Measurements from ENCODE around the gene CTBS.
"Not testable (repeated sequence)": the region's sequence is repeated elsewhere in the genome, so short reads cannot be mapped to it uniquely, and the experiment has no call there.

The CTBS gene

DNA sequence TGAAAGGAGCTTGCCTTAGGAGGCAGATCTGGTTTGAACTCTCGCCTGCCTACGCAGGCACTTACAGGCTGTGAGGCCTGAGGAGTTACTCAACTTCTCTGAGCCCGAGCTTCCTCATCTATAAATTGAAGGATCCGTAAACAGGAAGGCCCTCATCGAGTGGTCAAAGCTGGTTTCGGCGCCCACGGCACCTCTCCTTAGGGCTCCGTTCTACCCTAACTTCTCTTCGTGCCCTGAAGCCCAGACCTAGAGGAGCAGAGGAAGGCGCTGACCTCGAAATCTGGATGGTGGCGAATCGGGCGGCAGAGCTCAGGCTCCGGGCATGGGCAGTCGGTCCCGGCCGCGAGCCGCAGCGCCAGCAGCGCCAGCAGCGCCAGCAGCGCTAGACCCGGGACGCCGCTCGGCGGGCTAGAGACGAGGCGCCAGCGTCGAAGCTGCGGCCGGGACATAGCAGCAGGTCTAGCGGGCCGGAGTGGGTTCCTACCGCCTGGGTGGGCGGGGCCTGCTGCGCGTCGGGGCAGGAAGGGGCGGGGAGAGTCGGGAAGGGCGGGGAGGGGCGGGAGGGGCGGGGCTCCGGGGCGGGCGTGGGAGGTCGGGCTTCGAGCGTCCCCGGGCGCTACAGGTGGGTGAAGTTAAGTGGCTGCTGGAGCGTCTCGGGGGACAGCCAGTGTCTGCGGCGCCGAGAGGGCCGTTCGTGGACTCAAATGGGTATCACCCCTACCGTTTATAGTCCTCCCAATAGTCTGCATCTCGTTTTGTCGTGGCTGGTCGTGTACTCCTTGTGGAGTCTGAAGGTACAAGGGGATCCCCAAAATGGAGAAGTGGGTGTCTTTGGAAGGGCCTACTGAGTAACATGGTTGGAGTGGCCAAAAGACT, at the start of gene CTBS:
TSS of gene CTBS (minus strand) at position 474 of the 876 bp plus-strand sequence. CDS start at position 449, 25 bp downstream.
- DNase-seq (ENCODE audit: low read depth) = peak; percentile 76

GRCh38 chr1:84621553-84621952, 47.3 kb upstream of the CTBS start:
- DNase-seq (ENCODE audit: low read depth) = no peak

DNA sequence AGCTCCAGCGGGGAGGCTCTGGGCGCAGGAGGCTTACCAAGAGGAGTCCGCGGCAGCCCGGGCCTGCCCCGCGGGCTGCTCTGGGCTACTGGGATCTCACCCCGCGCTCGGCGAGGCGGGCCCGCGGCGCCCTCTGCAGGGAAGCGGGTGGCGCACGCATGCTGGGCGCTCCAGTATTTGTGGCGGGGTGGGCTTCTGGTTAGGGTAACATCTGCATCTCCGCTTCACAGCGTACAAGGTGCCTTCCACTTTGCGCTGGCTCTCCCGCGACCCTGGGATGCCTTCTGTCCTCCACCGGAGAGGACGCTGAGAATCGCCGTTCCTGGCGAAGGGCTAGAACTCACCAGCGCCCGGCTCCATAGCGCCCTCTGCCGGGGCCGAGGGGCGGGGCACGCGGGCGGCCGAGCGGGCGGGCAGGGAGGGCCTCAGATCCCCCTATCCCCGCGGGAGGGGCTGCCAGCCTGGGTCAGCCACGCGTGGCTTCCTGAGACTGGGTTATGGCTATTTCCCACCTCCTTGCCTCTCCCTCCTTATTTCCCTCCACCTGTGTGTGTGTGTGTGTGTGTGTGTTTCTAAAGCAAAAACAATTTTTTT, 46.6 kb upstream of the CTBS start:
- peak; percentile 58 for DNase-seq (ENCODE audit: low read depth)

DNA sequence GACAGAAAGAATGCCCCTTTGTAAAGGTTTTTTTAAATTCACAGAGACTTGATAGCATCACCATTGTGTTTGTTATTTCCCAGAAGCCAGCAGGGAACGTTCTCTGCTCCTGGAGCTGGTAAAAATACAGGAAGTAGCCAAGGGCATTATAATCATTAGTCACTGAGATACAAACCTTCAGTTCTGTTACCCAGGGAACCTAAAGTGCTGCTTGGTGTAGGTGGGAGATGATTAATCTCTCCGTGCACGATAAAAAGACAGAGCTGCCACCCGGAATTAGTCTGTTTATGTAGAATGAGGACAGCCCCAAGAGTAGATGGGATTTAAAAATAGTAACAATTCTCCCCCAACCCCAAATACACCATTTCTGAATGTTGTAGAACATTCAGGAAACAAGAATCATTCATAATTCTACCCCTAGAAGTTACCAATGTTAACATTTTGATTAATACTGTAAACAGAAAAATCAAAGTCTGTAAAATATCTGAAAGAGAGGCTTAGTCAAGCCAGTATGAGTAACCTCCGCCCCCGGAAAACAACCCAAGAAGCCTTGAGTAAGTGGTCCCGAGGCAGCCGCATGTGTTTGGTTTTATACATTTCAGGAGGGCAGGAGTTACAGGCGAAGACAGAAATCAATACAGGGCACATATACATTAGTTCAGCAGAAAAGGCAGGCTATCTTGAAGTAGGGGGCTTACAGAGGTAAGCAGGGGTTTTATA, 45.3 kb upstream of the CTBS start:
- peak; percentile 50 for DNase-seq (ENCODE audit: low read depth)

- no peak for DNase-seq (ENCODE audit: low read depth)
These were observed 43.1 kb upstream of the CTBS start for GRCh38 chr1:84617349-84617748.

- DNase-seq (ENCODE audit: low read depth) = no peak
These were observed 41.5 kb upstream of the CTBS start for GRCh38 chr1:84615790-84616189.

GRCh38 chr1:84613887-84614286, 39.6 kb upstream of the CTBS start:
- no peak for DNase-seq (ENCODE audit: low read depth)

DNA sequence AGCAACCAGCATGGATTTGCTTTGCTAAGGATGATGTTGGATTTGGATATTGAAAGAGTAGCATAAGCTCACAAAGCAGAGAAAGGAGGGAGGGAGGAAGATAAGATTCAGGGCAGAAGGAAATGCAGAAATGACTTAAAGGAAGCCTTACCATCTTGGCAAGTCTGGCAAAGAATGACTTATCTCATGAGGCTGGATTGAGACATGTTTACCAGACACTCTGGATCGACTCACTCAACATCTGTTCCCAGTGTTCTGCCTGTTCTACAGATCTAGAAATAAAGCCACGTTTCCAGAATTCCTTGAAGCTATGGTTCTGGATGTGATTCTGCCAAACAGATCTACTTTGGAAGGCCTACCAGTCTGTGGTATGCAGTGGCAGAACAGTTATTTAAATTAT, 38.8 kb upstream of the CTBS start:
- no peak for DNase-seq (ENCODE audit: low read depth)

- no peak for DNase-seq (ENCODE audit: low read depth)
These were observed 37.6 kb upstream of the CTBS start for GRCh38 chr1:84611796-84612195.

DNA sequence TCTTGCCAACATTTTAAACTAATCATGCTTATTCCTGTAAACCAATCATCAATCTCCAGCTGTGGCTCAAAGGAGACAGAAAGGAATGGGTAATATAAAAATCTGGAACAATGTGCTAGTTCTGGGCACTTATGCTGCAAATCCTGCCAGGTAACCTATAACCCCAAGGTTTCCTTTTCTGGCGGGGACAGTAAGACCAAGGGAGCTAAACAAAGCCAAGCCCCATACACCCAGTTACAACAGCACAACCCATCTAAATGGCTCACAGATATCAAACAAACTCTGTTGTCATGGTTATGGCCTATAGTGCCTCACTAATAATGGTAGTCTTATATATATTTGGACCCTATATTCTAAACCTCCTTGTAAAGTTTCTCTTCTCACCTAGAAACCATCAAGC, 36.9 kb upstream of the CTBS start:
- no peak for DNase-seq (ENCODE audit: low read depth)

DNA sequence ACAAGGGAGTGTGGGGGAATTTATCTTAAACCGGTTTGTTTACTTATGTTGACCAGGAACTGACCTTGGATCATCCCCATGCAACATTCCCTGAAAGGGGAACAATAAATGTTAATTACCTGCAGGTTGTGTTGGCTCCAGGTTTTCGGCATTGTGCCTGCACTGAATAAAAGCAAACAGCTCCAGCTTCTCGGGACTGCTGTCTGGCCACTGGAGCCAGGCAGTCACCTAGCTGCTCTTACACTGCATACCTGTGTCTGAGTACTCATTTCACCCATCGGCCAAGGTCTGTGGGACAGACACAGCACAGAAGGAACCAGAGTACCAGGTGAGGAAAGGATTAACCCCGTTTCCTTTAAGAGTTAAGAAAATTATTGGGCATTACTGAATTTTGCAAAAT, 32.7 kb upstream of the CTBS start:
- no peak for DNase-seq (ENCODE audit: low read depth)

DNA sequence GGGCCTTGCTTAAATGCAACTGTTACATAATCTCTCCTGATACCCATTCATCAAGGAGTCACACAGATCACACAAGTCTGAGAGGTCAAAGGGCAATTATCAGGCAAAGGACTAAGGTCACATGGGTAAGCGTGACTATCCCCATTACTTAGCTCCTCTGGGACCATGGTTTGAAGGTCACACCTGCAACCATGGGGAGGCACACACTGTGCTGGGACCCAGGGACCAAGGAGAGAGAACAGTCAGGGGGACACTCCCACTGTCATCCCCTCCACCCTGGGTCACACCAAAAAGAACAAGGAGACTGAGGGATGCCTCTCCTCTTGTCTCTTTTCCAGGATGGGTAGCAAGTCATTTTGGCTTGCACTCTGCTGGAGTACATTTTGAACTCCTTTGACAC, 30.9 kb upstream of the CTBS start:
- DNase-seq (ENCODE audit: low read depth) = no peak

- no peak for DNase-seq (ENCODE audit: low read depth)
These were observed 29.9 kb upstream of the CTBS start for GRCh38 chr1:84603941-84604830.

DNA sequence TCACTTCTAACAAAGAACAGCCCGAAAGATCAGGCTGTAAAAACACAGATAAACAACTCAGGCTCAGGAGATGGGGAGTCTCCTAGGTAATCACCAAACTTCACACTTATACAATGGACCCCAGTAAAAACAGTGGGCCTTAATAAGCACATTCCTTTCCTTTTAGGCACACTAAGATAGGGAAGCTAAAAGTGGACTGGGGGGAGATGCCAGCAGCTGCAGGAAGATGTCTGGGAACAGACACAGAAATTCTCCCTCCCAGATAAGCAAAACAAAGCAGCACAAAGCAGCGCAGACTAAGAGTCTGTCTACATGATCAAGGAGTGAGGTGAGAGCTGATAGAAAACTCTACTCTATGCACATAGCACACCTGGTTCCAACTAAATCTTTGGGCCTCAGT, 29.0 kb upstream of the CTBS start:
- DNase-seq (ENCODE audit: low read depth) = no peak

- no peak for DNase-seq (ENCODE audit: low read depth)
These were observed 26.6 kb upstream of the CTBS start for GRCh38 chr1:84600796-84601195.

DNA sequence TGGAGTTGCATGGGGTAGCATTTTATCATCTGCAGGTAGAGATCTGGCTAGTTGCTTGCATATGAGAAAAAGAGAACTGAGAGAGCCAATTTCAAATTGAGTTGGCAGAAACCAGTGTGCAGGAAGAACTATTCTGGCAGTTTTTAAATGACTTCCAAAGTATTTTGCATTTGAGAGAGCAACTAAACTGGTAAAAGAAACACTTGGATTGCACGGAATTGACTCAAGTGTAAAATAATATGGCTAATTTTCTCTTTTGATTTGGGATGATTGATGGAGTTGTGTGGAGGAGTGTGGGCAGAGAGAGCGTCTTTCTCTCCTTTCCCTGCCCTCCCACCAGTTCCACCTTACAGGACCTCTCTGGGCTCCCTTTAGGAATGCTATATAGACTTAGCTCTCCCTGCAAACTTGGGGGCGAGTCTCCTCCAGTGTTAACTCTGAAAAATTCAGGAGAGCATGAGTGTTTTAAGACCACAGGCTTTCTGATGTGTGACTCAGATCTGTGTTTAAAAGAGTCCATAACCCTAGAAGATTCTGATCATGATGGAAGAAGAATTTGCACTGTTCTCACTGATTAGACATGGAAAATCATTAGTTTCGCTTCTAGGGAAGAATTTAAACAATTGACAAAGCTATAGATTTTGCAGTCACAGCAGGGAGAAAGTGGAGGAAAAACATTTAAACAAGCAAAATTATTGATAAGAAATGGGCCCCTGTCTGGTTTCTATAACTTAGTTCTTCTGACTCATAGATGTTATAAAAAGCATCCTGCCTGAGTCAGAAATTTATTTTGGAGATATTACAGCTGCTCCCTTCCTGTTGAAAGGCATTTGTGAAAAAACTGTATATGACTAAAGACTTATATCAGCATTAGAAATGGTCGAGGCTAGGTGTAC, 24.9 kb upstream of the CTBS start:
- no peak for DNase-seq (ENCODE audit: low read depth)

DNA sequence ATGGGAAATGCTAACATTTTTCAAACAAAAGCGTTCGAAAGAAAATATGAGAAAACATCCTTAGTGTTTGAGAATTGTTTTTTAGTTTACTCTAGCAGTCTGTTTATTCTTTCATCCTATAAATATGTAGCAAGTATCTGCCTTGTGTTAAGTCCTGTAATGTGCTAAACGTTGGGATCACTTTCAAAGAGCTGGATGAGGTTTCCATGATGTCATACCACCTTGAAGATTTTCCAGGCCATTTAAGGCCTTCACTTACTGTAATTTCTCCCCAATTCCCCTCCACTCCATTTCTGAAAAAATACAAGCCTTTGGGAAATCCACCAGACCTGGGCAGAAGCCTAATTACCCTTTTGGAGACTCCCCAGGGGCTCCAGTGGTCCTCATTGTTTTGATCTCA, 24.2 kb upstream of the CTBS start:
- no peak for DNase-seq (ENCODE audit: low read depth)

GRCh38 chr1:84597011-84597410, 22.8 kb upstream of the CTBS start:
- DNase-seq (ENCODE audit: low read depth) = no peak

GRCh38 chr1:84594959-84595358, 20.7 kb upstream of the CTBS start:
- not testable (repeated sequence) for DNase-seq (ENCODE audit: low read depth)

DNA sequence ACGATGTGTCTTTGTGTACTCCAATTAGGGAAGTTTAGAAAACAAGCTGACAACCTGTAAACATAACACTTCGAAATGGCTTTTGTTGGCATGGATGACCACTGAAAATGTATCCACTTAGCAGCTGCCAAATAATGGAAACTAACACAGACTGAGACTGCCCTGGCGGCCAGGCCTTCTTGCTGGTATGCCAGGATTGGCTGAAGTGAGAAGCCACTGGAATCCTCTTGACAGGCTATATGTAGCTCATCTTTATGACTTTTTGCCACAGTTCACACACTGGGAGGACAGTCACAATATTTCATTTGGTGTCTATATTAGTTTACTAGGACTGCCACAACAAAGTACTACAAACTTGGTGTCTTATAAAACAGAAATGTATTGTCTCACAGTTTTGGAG, 12.9 kb upstream of the CTBS start:
- DNase-seq (ENCODE audit: low read depth) = no peak

DNA sequence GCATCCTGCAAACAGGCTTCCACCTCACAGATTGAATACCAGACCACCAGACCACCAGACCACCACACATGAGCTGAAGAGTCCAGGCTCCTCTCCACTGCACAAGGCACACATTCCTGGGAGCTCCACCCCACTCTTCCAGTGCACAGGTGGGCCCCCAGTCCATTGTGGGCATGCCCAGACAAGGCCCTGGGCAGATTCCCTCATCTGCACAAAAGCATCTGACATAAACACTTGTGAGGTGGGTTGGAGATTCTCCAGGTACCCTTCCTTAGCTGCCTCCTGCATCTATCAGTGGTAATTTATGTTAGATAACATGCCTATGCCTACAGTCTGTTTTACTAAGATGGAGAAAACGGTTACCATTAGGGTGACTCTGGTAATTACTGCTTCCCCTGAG, 11.6 kb upstream of the CTBS start:
- no peak for DNase-seq (ENCODE audit: low read depth)

All from stimulated activated CD4-positive, alpha-beta T cell treated with anti-CD3 and anti-CD28 coated beads, Interleukin-2, amount 100 ng/mL, for 4 hours (primary cell).